Measurements from ENCODE around the gene NME7. TPM values are rescaled to one million over a fixed set of nuclear protein-coding genes. Genes with fewer than 3 reads are reported as not detected.

The NME7 gene
- polyA plus RNA-seq, 1 of the 3 experiments (the other 2 are of a cell fraction), result 13.7 TPM

- no peak overlapping the region for H3K4me3 ChIP-seq (ENCODE audit: low read depth in 2 of 2, low read length in 1 of 2)
- no peak overlapping the region for H3K4me2 ChIP-seq
- H3K4me1 ChIP-seq (ENCODE audit: control insufficient read depth in 1 of 2, insufficient read depth in 2 of 2, low read depth in 1 of 2, low read length in 1 of 2), result peaks cover 0 to 6% of the 10 kb centered on the region in 2 experiments; a peak in 2 of 4 replicates
- H3K9me2 ChIP-seq, result no peaks in the 10 kb centered on the region
- H3K9ac ChIP-seq, result no peak overlapping the region
- H3F3A ChIP-seq (replicated peaks; ENCODE audit: insufficient read depth), result no peaks in the 10 kb centered on the region
- H3K27ac ChIP-seq (ENCODE audit: low read depth in 2 of 2, low read length in 1 of 2), result no peak overlapping the region
- H4K20me1 ChIP-seq (ENCODE audit: insufficient read depth), result no peaks in the 10 kb centered on the region
- DNase-seq, result no peak
- no peaks in the 10 kb centered on the region for H3K27me3 ChIP-seq (ENCODE audit: insufficient read depth)
- no peaks in the 10 kb centered on the region for H3K79me2 ChIP-seq (ENCODE audit: insufficient read depth)
- H2AFZ ChIP-seq (ENCODE audit: low read depth), result no peak overlapping the region
- H3K36me3 ChIP-seq (replicated peaks in 1 of 2; ENCODE audit: control insufficient read depth in 1 of 2, insufficient read depth in 2 of 2, low read length in 1 of 2), result peaks cover 0 to 3% of the 10 kb centered on the region in 2 experiments
- CTCF ChIA-PET, result no interaction called here
- POLR2A ChIA-PET, result no interaction called here
- no peak for TF ChIP-seq RXRA (IDR thresholded peaks at IDR 0.05; ENCODE audit: borderline replicate concordance, low read depth)
- TF ChIP-seq GATA2 (CRISPR knock-in tag; IDR thresholded peaks at IDR 0.05), result no peak
- no peak for TF ChIP-seq PBX3 (IDR thresholded peaks at IDR 0.05)
- no peak for TF ChIP-seq NRF1 (IDR thresholded peaks at IDR 0.05; ENCODE audit: low read depth, low read length)
- TF ChIP-seq ZBTB33 (IDR thresholded peaks at IDR 0.05; ENCODE audit: borderline replicate concordance, low read depth), result no peak
- TF ChIP-seq CHD2 (IDR thresholded peaks at IDR 0.05; ENCODE audit: low read length, partially characterized antibody), result no peak
- TF ChIP-seq IRF3 (IDR thresholded peaks at IDR 0.05; ENCODE audit: low read depth, low read length), result no peak
- TF ChIP-seq ELF1 (IDR thresholded peaks at IDR 0.05), result no peak
- TF ChIP-seq YY1 (IDR thresholded peaks at IDR 0.05; ENCODE audit: low read depth), result no peak
- TF ChIP-seq MEF2A (IDR thresholded peaks at IDR 0.05; ENCODE audit: borderline replicate concordance, low read depth), result no peak
- TF ChIP-seq CTCF (IDR thresholded peaks at IDR 0.05), result no peak
- 97% methylated on average over 3 of the region's 5 CpGs for WGBS (ENCODE audit: low lambda C conversion rate)
- H3K9me3 ChIP-seq, result no peaks in the 10 kb centered on the region
Measured at GRCh38 chr1:169151338-169151837, 216.2 kb downstream of the NME7 start.

Measured in SK-N-SH (cell line).